K562 (cell line): ENCODE measurements around the gene FAM20B.

Experiments
- ATF3 ChIP-seq, 2 experiments: fragments of 450-650 bp in 1 of 2; sonication (generic) in 1 of 2; formaldehyde crosslinking in 1 of 2; IDR thresholded peaks in 1 of 2; conservative IDR thresholded peaks in 1 of 2; 2 replicates each; pipeline versions ENCODE4 v1.6.1 to v1.8.1; 2016 to 2023; ENCODE audit warnings: mild to moderate bottlenecking in 2 of 2, moderate library complexity in 2 of 2, inconsistent platforms in 1 of 2, missing genetic modification reagents in 1 of 2
- CEBPB ChIP-seq: fragments of 450-650 bp; IDR thresholded peaks from 2 replicates; pipeline ENCODE4 v1.6.1; 2016; ENCODE audit warnings: missing genetic modification characterization, missing compliant biosample characterization
- CTCF ChIP-seq, 3 experiments: IDR thresholded peaks in 2 of 3; conservative IDR thresholded peaks in 1 of 3; 2 replicates each; pipeline ENCODE4 v1.5.1; 2011 to 2012; ENCODE audit warnings: low read length in 3 of 3, mild to moderate bottlenecking in 3 of 3, control low read depth in 2 of 3, improper control_type of control experiment in 1 of 3, inconsistent platforms in 1 of 3, low read depth in 1 of 3, mixed read lengths in 1 of 3, moderate library complexity in 1 of 3; ENCODE audit not compliant: insufficient read depth in 2 of 3
- DPF2 ChIP-seq: fragments of 450-650 bp; IDR thresholded peaks from 2 replicates; pipeline ENCODE4 v1.6.1; 2016
- HDAC6 ChIP-seq: IDR thresholded peaks from 2 replicates; pipeline ENCODE4 v1.6.1; 2012; ENCODE audit warnings: low read depth, mild to moderate bottlenecking, control low read depth, inconsistent platforms, low read length, moderate library complexity
- MBD2 ChIP-seq: sonication (generic); IDR thresholded peaks from 2 replicates; pipeline ENCODE4 v1.6.1; 2016; ENCODE audit warnings: low read depth, borderline replicate concordance
- MYC ChIP-seq, 2 experiments: fragments of 250-450 bp in 1 of 2; sonication (Bioruptor Pico) in 1 of 2; IDR thresholded peaks; 2 replicates each; pipeline versions ENCODE4 v1.5.1 to v1.6.1; 2012 to 2021; ENCODE audit warnings: low read depth in 2 of 2, borderline replicate concordance in 1 of 2, improper control_type of control experiment in 1 of 2, low read length in 1 of 2, mild to moderate bottlenecking in 1 of 2, moderate library complexity in 1 of 2
- PKNOX1 ChIP-seq: fragments of 450-650 bp; IDR thresholded peaks from 2 replicates; pipeline ENCODE4 v1.6.1; 2016
- POLR2AphosphoS5 ChIP-seq: IDR thresholded peaks from 2 replicates; pipeline ENCODE4 v1.6.1; 2011; ENCODE audit warnings: mild to moderate bottlenecking, low read depth, low read length, moderate library complexity; ENCODE audit not compliant: control insufficient read depth, insufficient read depth
- POLR2H ChIP-seq: IDR thresholded peaks from 2 replicates; pipeline ENCODE4 v1.6.1; 2016; ENCODE audit warnings: missing genetic modification characterization, low read depth, mild to moderate bottlenecking, control low read depth, missing compliant biosample characterization, moderate library complexity
- SP2 ChIP-seq: IDR thresholded peaks from 2 replicates; pipeline ENCODE4 v1.6.1; 2011; ENCODE audit warnings: mild to moderate bottlenecking, low read depth, low read length, moderate library complexity; ENCODE audit not compliant: poor library complexity, severe bottlenecking; ENCODE audit errors: extremely low read depth
- ZNF212 ChIP-seq: fragments of 450-650 bp; formaldehyde crosslinking; IDR thresholded peaks from 2 replicates; pipeline ENCODE4 v1.4.0; 2020; ENCODE audit warnings: mild to moderate bottlenecking
- ZNF75A ChIP-seq: fragments of 450-650 bp; formaldehyde crosslinking; IDR thresholded peaks from 2 replicates; pipeline ENCODE4 v1.4.0; 2020; ENCODE audit warnings: mild to moderate bottlenecking

- TF ChIP-seq ATF3 (IDR thresholded peaks at IDR 0.05) (no peak), ATF3 (CRISPR knock-in tag; conservative IDR thresholded peaks at IDR 0.05) (no peak), POLR2AphosphoS5 (no peak), CTCF (IDR thresholded peaks at IDR 0.05 in 2 of 3, conservative IDR thresholded peaks at IDR 0.05 in 1 of 3; ENCODE audit: insufficient read depth in 2 of 3, low read depth in 1 of 3, low read length in 3 of 3) (no peak), DPF2 (no peak), MBD2 (no peak), HDAC6 (no peak), ZNF212 (CRISPR knock-in tag) (no peak), MYC (IDR thresholded peaks at IDR 0.05; ENCODE audit: low read depth, low read length) (no peak), MYC (CRISPR knock-in tag; IDR thresholded peaks at IDR 0.05; ENCODE audit: borderline replicate concordance, low read depth) (no peak), POLR2H (tag) (no peak), SP2 (no peak), ZNF75A (CRISPR knock-in tag) (no peak), CEBPB (tag) (no peak), PKNOX1 (no peak)
These were observed 82.3 kb downstream of the FAM20B start for GRCh38 chr1:179107706-179108629.
